HG02678 (cell line): ENCODE results near the gene RUBCNL.

Source experiments
- ATAC-seq: cut with Tn5 transposase; IDR thresholded peaks from one replicate; pipeline ENCODE4 v1.9.1; 2021; ENCODE audit warnings: mild to moderate bottlenecking, moderate library complexity; ENCODE audit not compliant: unreplicated experiment

The RUBCNL gene

DNA sequence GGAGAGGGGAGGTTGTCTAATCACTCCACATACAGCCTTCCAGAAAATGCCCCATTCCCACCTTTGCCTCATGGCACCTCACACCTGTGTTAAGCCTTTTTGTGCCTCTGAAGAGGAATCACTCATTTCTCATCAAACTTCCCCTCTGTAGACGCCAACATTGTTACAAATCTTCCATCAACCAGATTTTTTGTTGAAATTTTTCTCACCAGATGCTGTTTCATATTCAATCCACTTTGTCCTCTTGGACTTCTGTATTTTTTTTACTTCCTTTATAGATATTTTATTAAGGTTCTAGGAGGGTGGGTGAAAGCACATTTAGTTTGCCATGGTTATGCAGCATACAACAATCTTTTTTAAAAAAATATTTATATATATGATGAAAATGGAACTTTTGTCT, 74.0 kb downstream of the RUBCNL start:
- no peak for ATAC-seq

DNA sequence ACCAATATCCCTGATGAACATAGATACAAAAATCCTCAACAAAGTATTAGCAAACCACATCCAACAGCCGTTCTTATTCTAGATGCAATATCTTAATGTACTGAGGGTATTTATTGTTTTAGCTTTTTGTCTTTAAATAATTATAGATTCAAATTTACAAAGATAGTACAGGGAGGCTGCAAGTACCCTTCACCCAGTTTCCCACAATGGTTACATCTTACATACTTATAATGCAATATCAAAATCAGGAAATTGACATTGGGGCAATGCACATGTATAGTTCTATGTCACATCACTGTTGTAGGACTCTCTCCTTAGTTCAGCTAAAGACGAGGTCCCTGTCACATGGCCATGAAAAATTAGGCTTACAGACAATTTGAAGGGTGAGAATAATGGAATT, 75.8 kb downstream of the RUBCNL start:
- no peak for ATAC-seq

DNA sequence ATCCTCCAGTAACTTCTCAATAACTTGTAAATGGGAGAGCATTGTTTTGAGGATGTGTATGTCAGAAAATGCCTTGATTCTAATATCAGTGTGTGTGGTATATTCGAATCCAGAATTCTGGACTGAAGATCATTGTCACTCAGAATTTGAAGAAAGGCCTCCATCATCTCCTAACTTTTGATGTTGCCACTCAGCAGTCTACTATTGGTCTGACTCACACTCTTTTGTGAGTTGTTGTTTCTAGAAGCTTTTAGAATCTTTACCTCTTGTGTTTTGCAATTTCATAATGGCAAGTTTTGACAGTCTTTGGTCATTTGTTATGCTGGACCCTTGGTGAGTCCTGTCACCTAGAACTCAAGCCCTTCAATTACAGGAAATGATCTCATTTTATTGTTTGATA, 77.0 kb downstream of the RUBCNL start:
- no peak for ATAC-seq

DNA sequence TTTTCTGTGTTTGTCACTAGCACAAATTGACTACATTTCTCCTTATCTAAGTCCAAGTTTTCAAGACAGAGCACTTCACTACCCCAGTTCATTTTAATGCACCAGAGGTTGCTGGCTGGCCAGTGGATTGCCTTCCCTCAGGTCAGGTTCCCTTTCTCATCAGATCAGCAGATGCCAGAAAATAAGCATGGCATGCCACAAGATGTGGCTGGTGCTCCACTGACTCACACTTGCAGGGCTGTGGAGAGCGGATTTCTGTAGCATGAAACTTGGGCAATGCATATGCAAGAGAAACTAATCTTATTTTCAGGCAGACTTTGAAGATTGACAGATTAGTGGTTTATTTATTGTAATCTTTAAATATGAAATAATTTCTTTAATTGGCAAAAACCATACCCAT, 79.5 kb downstream of the RUBCNL start:
- ATAC-seq, result no peak

DNA sequence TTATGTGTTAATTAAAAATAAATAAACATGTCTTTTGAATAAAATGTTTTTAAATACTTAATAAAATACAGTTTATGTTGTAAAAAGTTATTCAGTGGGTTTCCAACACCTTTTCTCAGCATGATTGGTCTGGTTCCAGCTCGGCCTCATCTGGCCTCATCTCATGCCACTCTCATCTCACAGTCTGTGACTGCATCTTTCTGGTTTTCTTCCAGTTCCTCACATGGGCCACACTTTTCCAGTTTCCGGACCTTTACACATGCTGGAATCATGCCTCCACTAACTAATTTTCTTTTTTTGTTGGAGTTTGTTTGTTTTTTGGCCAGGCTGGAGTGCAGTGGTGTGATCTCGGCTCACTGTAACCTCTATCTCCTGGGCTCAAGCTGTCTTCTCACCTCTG, 82.5 kb downstream of the RUBCNL start:
- ATAC-seq, result no peak

DNA sequence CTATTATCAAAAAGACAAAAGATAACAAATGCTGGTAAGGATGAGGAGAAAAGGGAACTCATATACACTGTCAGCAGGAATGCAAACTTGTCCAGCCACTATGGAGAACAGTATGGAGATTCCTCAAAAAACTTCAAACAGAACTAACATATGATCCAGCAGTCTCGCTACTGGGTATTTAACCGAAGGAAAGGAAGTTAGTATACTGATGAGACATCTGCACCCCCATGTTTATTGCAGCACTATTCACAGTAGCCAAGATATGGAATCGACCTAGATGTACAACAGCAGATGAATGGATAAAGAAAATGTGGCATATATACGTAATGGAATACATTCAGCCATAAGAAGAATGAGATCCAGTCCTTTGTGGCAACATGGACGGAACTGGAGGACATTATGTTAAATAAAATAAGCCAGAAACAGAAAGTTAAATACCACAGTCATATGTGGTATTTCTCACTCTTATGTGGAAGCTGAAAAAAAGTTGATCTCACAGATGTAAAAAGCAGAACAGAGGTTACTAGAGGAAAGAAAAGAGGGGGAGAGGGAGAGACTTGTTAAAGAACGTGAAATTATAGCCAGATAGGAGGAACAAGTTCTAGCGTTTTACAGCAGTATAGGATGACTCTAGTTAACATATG, 83.2 kb downstream of the RUBCNL start:
- ATAC-seq, result no peak

DNA sequence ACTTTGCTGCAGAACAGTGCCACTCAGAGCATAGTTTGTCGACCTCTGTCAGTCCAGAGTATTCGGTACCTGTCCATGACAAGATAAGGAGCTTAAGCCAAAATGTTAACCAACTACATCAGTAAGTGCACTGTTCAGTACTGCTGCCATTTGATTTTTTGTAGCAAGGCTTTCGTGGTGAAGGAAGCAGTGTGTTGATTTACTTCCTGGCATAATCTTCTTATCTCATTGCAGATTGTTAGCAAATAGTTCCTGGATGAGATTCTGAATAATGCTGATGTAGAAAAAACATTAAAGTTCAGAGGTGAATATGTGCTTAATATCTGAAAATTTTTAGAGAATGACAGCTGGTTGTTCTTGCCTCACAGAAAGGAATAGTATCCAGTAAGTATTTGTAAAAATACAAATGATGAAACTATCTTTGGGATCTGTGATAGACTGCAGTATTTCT, 89.7 kb downstream of the RUBCNL start:
- no peak for ATAC-seq

DNA sequence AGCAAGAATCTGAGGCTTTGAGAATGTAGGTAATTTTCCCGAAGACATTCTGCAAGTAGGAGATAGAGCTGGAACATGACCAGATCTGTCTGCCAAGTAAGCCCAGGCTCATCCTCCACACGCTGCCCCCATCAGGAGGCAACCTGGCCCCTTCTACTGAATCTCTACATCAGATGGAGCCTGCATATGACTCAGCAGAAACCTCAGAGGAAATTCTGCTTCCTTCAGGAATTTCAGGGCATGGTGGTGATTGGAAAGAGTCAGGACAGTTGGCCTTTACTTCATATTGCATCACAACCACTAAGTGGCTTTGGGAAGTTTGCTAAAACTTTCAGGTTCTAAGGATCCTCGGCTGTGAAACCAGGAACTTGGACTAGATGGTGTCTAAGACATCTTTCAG, 90.1 kb downstream of the RUBCNL start:
- no peak for ATAC-seq

DNA sequence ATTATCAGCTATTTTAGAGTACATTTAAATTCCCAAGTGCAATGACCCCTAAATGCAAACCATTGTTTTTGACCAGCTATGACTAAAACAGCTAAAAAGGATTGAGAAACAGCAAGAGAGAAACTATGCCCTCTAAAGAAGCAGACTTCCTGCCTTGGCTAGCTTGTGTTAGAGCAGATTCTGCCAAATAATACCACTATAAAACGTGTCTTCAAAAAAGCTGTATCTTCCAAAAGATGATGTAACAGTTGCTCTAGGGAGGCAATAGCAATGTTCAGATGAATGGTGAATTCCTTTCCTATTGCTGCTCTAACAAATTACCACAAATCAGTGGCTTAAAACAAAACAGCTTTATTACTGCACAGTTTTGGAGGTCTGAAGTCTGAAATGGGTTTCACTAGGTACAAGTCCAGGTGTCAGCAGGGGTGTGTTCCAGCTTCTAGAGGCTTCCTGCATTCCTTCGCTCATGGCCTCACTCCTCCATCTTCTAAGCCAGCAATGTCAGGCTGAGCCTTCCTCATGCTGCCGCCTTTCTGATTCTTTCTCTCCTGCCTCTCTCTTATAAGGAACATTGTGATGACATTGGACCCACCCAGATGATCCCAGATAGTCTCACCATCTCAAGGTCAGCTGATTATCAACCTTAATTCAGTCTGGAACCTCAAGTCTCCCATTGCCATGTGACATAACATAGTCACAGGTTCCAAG, 90.8 kb downstream of the RUBCNL start:
- peak; percentile 24 for ATAC-seq

DNA sequence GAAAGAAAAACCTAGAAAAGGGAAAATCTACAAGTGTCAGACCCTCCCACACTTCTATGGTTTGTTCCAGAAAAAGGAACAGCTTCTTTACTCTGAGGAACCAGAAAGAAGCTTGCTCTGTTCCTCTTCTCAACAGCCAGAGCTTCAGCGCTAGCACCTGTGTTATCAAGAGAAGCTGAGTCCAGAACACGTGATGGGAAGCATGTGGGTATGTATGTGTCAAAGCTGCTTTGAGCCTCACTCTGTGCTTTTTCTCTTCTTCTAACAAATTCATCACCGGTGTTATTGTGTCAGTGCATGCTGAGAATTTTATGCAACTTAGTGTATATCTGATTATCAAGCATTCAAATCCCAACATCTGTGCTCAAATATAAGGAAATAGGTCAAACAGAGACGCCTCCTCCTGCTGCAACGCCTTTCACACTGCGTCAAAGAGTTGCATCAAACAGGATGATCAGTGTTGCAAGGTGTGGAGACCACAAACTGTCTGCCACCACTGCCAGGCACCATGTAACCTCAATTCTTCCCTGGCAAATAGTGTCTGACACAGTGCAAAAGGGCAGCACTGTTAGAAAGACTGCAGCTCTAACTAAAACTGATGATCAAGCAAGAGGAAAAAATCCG, 91.4 kb downstream of the RUBCNL start:
- ATAC-seq, result peak; percentile 62

DNA sequence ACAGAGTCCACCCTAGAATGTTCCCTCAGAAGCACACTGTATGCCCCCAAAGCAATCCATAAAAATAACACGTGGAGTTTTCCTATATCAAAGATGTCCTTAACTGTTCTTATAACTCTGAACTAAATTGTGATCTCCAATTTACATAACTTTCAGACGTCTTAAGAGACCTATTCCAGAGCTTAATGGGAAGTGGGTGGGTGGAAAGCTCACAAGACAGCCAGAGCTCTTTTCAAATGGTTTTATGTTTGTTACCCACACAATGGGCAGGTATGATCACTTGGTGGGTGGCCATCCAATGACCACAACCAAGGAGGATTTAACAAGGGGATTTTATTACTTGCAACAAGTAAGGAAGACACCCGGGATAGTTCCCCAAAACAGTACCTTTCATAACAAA, 93.6 kb downstream of the RUBCNL start:
- no peak for ATAC-seq
